DMS114 treated with DMSO at 0.1 percent for 48 hours (cell line): Measurements from ENCODE around the gene USP22.
A peak's percentile ranks its signal among the peaks of the same experiment; 100 is the strongest.

Experiments used
- DNase-seq: peaks from one replicate; lab custom pipeline; 2025; ENCODE audit not compliant: unreplicated experiment; lab: John Stamatoyannopoulos, UW

USP22 gene

DNA sequence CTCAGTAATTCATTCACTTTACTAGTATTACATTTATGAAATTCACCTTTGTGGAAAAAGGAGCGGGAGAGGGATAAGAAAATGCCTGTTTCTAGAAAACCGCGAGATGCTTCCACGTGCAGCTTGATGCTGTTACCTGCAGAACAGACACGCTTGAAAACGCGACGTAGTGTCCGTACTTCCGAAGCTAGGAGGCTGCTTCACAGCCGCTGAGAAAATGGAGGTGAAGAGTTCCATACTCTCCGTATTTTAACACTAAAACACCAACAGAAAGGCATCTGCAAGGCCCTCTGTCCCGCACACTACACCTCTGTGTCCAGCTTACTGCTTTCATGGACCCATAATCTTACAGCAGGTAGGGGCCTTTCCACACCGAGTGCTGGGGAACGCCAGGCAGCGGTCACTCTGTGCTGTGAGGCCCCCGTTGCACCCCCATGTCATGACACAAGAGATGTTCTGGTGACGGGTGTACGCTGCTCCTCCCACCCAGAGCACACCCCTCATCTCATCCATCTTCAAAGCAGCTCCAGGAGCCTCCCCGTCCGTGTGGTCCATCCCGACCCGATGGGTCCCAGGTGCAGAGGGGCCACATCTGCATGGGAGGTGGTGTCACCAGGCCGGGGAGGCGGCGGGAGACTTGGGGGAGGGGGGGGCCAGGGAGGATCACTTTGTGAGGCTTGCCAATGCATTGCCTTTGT is 40.4 kb downstream of the USP22 start:
- no peak for DNase-seq

DNA sequence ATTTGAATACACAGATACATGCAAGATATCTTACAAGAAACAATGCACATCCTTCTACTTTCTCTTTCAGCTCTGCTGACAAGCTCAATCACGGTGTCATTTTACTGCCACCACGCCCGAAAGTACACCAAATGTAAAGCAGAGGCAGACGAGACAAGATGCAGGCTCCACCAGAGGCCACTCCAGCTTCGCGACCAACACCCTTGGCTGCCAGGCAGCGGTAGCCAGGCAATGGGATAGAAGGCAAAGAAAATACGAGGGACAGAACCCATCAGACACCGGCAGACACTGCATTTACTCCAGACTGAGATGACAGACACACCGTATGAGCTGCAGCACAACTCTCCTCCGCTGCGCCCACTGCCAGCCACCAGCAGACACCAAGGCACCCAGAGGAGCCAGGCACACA is 41.0 kb downstream of the USP22 start:
- DNase-seq = no peak

DNA sequence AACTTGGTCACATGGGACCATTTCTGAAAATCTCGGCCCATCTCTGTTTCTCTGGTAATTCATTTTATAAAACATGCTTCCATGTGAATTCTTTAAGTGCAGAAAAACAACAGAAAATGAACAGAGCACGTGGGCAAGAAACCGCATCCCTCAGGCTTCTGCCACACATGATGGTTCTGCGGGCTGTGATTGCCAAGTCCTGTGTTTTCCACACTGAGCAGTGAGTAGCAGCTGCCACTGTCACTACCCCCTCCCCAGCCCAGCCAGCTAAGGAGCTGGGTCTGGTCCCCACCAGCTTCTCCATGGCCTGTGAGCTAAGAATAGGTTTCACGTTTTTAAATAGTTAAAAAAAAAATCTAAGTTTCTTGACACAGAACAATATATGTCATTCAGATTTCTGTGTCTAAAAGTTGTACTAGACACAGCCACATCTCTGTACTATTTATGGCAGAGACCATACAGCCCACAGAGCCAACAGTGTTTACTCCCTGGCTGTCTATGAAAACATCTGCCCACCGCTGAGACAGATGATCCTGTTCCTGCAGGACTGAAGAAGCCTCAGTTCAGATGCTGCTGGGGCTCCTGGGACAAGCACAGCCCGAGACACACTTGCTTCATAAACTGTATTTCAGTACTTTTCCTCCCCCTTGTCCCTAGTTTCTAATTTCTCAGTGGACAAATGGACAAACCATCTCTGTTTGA is 41.5 kb downstream of the USP22 start:
- DNase-seq = no peak

- DNase-seq = no peak
Observed at GRCh38 chr17:20999841-21000532, 42.8 kb downstream of the USP22 start.

DNA sequence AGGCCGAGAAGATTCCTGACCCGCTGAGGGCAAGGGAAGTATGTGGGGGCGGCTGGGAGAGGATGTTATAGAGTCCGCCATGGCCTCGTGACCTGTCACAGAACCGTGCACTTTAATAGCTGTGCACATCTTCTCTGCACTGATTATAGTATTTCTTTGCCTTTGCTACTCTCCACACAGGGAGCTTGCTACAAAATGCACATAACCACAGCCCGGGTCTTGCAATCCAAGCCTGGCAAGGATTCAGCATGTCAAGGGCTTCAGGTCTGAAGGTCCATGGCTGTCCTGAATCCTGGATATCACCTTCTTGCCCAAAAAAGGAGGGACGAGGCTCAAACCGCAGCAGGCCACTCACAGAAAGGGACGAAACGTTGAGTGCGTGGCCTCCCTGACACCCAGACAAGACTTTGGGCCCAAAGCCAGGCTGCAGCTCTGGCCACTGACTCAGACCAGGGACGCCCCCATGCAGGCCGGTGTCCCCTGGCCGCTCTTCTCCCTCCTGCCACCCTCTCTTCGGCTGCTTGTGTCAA is 43.7 kb downstream of the USP22 start:
- DNase-seq = no peak

DNA sequence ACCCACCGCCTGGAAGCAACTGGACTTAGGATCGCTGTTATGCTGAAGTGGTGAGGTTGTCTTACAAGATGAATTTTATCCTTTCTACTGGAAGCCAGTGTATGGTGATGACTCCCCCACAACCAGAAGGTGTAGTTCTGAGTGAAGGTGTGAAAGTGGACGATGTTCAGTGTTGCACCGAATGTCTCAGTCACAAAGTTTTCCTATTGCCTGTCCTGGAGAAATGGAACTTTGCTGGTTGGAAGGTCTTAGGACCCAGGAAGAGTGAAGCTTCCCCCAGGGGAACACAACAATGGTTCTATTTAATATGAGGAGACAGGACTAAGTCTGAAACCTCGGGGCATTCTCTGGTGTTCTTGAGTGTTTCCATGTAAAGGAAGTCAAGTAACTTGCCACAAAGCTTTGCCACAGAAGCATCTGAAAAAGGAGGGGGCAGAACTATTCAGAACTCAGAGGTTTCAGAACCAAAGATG is 44.2 kb downstream of the USP22 start:
- DNase-seq = no peak

DNA sequence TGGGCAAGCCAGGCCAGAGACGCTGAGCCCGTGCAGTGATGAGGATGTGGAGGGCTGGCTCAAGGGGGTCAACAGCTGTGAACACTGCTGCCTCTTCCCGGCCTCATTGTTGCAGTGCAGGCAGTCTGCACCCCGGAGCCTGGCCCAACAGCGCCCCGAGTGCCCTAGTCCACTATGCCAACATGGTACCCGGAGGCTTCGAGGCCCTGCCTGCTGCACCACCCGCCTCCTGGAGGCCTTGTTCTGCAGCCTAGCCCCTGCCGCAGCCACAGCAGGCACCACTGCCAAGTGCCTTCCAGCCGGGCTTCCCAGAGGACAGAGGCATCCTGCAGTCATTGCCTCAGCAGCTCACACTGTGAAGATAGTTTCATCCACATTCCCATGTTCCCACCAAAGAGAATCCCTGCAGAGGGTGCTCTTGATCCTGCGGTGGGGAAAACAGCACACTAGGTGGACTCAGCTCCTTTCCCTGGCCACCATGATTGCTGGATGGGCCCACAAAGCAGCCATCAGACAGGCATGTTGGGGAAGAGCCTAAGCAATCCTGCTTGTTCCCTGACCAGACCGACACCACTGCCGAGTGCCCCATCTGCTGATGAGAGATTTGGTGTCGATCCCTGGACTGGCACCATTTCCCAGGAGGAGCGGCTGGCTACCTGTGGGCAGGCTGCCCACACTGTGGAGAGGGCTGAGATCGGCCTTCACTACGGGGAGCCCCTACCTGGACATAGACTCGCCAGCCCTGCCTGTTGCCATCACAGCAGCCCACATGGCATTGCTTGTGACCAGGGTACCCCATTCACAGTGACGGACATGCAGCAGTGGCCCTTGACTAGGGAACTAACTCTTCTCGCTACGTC is 44.9 kb downstream of the USP22 start:
- DNase-seq = no peak

- DNase-seq = no peak
Observed at GRCh38 chr17:20996724-20997615, 45.8 kb downstream of the USP22 start.

DNA sequence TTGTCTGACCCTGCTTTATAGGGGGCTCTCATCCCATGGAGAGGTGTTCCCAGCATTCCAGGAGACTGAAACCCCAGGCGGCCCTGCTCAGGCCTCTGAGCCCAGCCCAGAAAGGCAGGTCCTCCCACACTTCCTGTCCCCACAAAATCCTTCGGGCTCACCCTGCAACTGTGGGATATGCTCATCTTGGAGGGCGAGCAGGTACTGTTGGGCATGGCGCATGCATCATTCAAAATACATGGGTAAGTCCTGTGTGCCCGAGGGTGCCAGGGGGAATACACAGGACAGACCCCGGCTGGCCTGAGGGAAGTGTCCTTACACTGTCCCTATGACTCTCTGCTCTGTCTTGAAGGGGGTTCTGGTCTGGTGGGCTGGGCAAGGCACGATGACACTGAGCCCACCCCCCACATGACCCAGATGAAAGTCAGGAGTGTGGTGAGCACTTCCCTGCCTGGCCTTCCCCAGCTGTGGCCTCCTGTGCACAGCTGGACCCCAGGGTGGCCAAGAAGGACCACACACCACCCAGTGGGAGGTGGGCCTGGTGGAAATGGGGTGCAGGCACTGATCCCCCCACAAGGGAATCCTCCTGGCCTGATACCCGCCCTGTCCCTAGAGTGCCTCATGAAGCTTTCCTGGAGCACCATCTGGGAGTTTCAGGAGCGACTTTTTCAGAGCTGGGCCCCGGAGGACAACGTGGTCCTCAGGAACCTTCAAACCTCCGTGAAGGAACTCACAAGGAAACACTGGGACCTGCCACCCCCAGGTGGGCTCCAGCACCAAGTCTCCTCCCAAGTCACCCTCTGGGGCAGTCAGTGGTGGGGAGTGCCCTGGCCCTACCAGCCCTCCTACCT is 46.7 kb downstream of the USP22 start:
- DNase-seq = no peak

GRCh38 chr17:20995164-20995872 is 47.5 kb downstream of the USP22 start:
- DNase-seq = no peak

DNA sequence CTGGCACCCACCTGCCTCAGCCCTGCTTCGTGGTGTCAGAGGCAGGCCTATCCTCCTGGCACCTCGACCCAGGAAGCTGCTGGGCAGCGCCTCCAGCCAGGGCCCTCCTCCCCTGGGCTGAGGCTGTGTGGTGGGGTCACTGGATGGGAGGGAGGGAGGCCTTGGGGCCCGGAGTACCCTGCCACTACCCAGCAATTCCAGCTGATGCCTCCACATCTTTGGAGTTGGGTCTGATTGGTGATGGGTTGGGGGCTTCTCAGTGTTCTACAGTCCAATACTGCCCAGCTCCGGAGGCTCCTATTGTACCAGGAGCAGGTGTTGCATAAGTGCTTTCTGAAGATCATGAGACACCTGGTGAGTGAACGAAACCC is 48.0 kb downstream of the USP22 start:
- no peak for DNase-seq

- DNase-seq = no peak
Observed at GRCh38 chr17:20993863-20994778, 48.7 kb downstream of the USP22 start.

DNA sequence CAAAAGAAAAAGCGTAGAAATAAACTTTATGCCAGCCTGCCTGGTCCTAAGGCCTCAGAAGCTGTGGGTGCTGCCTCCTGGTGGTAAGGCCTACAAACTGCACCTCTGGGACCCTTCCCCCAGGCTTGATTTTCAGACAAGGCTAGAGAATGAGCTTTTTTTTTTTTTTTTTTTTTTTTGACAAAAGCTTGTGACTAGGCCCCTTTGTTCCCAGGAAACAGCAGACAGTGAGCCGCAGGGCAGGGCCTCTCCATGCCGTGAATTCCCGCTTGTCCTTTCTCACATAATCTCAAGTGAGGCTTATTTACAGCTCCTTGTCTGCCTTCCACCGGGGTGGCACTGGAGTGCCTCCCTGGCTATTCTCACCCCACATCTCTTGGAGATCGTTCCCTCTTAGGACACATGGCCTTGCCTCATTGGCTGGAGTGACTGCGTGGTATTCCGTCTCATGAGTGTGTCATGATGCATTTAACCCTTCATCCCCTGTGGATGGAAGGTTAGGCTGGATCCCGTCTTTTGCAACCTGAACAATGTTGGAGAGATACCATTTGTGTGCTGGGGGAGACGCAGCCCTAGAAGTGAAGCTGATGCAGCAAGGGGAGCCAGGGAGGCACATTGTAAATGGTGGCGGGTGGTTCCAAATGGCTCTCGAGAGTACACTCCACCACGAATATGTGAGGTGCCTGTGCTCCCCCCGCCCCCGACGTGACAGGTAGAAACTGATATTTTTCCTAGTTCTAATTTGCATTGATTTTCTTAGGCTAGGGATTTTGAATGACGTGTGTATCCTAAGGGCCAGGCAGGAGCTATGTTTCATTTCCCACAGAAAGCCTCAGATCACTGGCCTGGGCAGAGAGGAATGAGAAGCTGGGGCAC is 49.6 kb downstream of the USP22 start:
- peak; percentile 1 for DNase-seq

DNA sequence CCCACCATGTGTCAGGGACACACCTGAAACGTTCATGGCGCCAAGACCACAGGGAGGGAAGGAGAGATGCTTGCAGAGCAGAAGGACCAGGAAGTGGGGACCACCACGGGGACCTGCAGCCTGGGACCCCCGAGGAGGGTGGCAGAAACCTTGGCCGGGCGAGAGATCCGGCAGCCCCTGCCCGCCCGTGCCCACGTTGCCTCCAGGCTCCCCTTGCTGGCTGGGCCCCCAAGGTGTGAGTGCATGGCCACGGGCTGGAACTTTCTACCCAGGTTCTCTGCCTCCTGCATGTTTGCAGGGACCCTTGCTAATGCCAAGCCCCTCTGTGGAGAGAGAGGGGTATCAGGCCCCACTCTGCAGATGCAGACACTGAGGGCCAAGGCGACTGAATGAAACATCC is 50.4 kb downstream of the USP22 start:
- DNase-seq = no peak

GRCh38 chr17:20991276-20992037 is 51.4 kb downstream of the USP22 start:
- no peak for DNase-seq
